H1 (cell line): ENCODE data around the gene CEBPG.

Experiments used
- EGR1 ChIP-seq: IDR thresholded peaks from 2 replicates; pipeline ENCODE4 v1.6.1; 2011; ENCODE audit warnings: low read depth, low read length, borderline replicate concordance
- EP300 ChIP-seq, 2 experiments: IDR thresholded peaks; 1 replicate in 1 of 2; 2 replicates in 1 of 2; pipeline ENCODE4 v1.6.1; 2011 to 2012; ENCODE audit warnings: low read depth in 2 of 2, low read length in 2 of 2, mild to moderate bottlenecking in 2 of 2, borderline replicate concordance in 1 of 2, inconsistent platforms in 1 of 2, moderate library complexity in 1 of 2
- FOSL1 ChIP-seq: IDR thresholded peaks from 2 replicates; pipeline ENCODE4 v1.6.1; 2011; ENCODE audit warnings: mild to moderate bottlenecking, low read depth, low read length, moderate library complexity; ENCODE audit not compliant: insufficient read depth
- GABPA ChIP-seq: IDR thresholded peaks from 2 replicates; pipeline ENCODE4 v1.6.1; 2011; ENCODE audit warnings: mild to moderate bottlenecking, low read length, moderate library complexity, borderline replicate concordance; ENCODE audit not compliant: insufficient read depth
- POLR2AphosphoS5 ChIP-seq: IDR thresholded peaks from 2 replicates; pipeline ENCODE4 v1.6.1; 2011; ENCODE audit warnings: low read depth, low read length
- RNF2 ChIP-seq: fragments of 200-900, 300-1000 bp; sonication (generic); IDR thresholded peaks from 2 replicates; pipeline ENCODE4 v1.7.1; 2016; ENCODE audit warnings: borderline replicate concordance, low read depth, mild to moderate bottlenecking, antibody characterized with exemption, low read length; ENCODE audit not compliant: poor library complexity, severe bottlenecking; ENCODE audit errors: missing control alignments
- SUZ12 ChIP-seq: fragments of 200-600 bp; sonication (generic); IDR thresholded peaks from 2 replicates; pipeline ENCODE4 v1.6.1; 2012; ENCODE audit warnings: mild to moderate bottlenecking, inconsistent platforms, low read length, moderate library complexity, mixed read lengths
- YY1 ChIP-seq: IDR thresholded peaks from 2 replicates; pipeline ENCODE4 v1.6.1; 2011; ENCODE audit warnings: low read depth, mild to moderate bottlenecking, low read length
- TF ChIP-seq, protein P1 (sequence below), 3 experiments: IDR thresholded peaks; 1 replicate in 2 of 3; 2 replicates in 1 of 3; pipeline versions ENCODE4 v1.5.1 to v1.6.1; 2011; ENCODE audit warnings: low read length in 3 of 3, mild to moderate bottlenecking in 3 of 3, inconsistent platforms in 2 of 3, low read depth in 1 of 3, moderate library complexity in 1 of 3; ENCODE audit not compliant: insufficient read depth in 1 of 3; ENCODE audit errors: control extremely low read depth in 1 of 3

- TF ChIP-seq POLR2AphosphoS5 (no peak), EP300 (IDR thresholded peaks at IDR 0.05; ENCODE audit: borderline replicate concordance in 1 of 2, low read depth in 2 of 2, low read length in 2 of 2) (no peak), GABPA (no peak), RNF2 (no peak), SUZ12 (no peak), FOSL1 (no peak), EGR1 (no peak), YY1 (no peak)
- TF ChIP-seq, protein P1, sequence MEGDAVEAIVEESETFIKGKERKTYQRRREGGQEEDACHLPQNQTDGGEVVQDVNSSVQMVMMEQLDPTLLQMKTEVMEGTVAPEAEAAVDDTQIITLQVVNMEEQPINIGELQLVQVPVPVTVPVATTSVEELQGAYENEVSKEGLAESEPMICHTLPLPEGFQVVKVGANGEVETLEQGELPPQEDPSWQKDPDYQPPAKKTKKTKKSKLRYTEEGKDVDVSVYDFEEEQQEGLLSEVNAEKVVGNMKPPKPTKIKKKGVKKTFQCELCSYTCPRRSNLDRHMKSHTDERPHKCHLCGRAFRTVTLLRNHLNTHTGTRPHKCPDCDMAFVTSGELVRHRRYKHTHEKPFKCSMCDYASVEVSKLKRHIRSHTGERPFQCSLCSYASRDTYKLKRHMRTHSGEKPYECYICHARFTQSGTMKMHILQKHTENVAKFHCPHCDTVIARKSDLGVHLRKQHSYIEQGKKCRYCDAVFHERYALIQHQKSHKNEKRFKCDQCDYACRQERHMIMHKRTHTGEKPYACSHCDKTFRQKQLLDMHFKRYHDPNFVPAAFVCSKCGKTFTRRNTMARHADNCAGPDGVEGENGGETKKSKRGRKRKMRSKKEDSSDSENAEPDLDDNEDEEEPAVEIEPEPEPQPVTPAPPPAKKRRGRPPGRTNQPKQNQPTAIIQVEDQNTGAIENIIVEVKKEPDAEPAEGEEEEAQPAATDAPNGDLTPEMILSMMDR (IDR thresholded peaks at IDR 0.05; ENCODE audit: control extremely low read depth in 1 of 3, insufficient read depth in 1 of 3, low read depth in 1 of 3, low read length in 3 of 3), result no peak
Observed at GRCh38 chr19:33382982-33383381, 9.5 kb downstream of the CEBPG start.
